ENCODE measurements around the gene RBM4B.
A peak's percentile ranks its signal among the peaks of the same experiment; 100 is the strongest.
"Not testable (repeated sequence)": the region's sequence is repeated elsewhere in the genome, so short reads cannot be mapped to it uniquely, and the experiment has no call there.

Gene RBM4B, protein sequence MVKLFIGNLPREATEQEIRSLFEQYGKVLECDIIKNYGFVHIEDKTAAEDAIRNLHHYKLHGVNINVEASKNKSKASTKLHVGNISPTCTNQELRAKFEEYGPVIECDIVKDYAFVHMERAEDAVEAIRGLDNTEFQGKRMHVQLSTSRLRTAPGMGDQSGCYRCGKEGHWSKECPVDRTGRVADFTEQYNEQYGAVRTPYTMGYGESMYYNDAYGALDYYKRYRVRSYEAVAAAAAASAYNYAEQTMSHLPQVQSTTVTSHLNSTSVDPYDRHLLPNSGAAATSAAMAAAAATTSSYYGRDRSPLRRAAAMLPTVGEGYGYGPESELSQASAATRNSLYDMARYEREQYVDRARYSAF

DNA sequence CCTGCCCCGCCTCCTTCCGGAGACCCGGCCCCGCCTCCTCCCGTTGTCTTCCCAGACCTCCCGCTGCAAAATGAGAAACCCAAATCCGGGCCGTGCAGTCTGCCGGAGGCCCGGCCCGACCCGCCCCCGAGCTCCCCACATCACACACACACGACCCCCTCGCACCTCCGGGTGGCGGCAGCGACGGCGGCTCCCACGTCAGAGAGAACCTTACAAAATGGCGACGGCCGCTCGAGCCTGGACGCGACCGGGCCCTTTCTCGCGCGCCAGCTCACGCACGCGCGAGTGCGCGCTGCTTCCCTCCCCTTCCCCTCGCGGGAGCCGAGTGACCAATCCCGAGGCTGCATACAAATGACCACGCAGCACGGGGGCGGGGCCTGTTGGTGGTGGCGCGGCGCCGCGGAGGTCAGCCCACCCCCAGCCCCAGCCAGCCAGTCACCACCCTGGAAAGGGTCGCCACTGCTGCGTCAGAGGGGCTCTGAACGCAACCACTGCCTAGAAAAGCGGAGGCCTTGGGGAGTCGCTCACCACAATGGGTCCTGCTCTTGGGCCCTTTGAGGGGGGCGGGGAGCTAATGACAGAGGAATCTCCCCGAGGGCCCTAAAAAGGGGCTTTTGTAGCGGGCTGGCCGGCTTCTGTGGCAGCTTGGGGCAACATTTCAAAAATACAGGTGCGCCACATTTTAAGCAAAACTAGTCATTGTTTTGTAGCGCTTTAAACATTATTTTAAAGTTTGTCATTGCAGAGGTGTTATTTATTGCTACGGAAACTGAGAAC is at the start of gene RBM4B:
Gene RBM4B, minus strand, starts transcription at position 289 of the 777 bp plus-strand sequence. CDS start 808 bp downstream, outside the sequence.
- peak; percentile 93 for DNase-seq

DNA sequence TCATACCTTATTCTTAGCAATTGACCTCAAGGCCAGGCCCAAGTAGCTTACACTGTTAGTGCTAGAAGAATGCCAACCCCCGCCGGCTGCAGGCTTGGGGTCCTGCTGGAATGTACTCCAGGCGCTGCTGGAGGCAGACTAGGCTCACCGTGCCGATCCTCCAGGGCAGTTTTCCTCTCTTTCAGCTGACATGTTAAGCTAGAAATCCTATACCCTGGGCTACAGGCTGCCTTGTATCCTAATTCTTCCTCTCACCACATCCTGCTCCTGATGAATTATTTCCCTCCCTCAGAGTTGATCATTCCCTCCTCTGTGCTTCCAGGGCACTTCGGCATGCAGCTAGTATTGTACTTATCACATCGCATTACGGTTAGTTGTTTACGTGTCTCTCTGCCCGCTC is 48.0 kb upstream of the RBM4B start:
- no peak for DNase-seq

DNA sequence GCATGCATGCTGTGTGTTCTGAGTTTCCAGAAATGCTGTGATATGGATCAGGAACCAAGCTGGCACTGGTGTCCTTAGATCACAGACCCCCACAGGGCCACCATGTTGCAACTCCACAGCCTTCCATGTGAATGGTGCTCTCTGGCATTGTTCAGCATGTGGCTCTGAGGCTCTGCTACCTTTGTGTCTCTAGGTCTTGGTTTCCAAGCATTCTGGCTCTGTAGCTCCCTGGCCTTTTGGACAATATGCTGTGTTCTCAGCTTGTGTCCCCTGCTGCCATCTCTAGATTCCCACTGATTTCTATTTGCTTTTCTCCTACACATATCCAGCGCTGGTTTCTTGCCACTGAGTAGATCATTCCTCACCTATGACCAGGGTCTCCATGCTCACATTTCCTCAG is 47.4 kb upstream of the RBM4B start:
- no peak for DNase-seq

DNA sequence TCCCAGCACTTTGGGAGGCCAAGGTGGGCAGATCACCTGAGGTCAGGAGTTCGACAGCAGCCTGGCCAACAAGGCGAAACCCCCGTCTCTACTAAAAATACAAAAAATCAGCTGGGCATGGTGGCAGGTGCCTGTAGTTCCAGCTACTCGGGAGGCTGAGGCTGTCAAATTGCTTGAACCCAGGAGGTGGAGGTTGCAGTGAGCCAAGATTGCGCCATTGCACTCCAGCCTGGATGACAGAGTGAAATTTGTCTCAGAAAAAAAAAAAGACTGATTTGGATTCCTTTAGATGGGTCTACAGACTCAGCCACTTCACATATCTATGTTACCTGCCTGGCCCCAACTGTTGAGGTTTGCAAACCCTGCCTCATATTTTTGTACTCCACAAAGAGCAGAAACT is 46.5 kb upstream of the RBM4B start:
- DNase-seq, result not testable (repeated sequence)

DNA sequence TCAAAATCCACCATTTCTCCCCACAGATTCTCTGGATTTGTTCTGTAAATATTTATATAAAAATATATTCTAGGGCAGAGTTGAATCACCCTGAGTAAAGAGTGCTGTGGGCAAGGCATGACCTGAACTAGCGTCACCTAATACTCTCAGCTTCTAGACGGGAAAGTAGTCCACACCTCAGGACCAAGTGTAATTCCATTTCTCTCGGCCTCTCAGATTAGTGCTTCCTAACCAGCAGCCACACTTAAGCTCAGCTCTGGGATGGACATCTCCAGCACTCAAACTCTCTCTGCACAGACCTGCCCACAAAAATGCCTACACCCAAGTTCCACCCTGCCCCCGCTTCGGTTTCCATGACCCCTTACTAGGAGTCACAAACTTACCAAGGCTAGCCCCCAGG is 46.0 kb upstream of the RBM4B start:
- no peak for DNase-seq

DNA sequence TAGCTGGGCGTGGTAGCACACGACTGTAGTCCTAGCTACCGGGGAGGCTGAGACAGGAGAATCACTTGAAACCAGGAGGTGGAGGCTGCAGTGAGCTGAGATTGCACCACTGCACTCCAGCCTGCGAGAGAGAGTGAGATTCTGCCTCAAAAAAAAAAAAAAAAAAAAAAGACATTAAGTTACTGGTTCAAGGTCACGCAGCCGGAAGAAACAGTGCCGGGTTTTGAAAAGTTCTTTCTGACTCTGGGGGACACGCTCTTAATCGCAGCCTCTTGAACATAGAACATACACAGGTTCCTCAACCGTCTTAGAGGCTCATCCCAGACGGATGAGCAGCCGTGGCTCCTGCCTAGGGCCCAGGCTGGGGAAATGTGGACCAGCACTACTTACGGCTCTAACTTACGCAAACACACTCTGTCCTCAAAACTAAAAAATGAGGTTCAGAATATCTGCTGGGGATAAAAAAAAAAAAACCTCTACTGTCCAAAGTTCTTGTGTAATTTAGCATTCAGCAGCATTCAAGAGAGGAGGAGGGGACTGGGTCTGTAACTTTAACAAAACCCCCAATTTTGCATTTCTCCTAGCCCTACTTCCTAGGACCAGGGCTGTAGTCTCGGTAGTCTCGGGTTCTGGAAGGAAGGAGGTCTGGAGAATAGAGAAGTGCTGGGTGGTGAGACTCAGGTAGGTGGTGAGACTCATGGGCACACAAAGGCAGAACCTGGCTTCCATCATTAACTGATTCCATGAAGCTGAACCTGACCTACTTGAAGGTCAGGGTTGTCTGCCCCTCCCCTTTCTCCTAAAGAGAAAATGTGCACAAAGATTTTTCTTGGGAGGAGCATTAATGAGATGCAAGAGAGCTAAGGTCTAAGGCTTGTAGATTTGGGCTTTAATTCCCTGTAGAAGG is 45.3 kb upstream of the RBM4B start:
- DNase-seq, result no peak

DNA sequence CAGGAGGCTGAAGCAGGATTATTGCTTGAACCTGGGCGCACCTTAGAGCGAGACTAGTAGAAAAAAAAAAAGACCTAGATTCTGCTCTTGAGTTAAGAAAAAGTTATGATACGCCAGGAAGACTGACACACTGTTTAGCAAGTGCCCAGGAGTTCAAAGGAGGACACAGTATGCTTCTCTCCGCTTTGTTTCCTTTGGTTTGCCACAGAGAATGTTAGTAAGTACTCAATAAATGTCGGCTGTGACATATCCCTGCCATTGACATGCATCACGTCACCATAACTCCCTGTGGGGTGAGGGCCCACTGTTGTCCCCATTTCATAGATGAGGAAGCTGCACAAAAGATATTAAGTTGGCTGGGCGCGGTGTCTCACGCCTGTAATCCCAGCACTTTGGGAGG is 44.3 kb upstream of the RBM4B start:
- no peak for DNase-seq

DNA sequence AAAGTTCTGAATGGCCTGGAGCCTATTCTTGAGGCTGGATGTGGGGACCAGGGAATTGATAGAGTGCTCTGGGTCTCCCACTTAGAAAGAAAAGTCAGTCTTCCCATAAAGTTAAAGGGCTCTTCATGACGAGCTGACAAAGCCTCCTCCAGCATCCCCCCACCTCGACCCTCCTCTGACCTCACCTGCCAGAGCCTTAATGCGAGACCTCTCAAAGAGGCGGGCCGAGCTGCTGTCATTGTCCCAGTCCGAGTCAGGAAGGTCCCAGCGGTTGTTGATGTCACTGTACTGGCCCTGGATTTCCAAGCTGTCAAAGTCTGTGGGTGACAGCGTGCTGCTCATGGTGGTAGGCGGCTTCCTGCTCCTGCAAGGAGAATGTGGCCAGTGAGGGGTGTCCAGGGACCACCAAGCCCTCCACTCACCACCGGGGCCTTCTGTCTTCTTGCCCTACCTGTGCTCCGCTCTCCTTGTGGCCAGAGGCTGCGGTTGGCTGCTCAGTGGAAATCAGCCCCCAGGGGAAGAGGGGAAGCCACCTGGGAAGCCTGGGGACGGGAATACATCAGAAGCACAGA is 43.3 kb upstream of the RBM4B start:
- DNase-seq, result no peak

DNA sequence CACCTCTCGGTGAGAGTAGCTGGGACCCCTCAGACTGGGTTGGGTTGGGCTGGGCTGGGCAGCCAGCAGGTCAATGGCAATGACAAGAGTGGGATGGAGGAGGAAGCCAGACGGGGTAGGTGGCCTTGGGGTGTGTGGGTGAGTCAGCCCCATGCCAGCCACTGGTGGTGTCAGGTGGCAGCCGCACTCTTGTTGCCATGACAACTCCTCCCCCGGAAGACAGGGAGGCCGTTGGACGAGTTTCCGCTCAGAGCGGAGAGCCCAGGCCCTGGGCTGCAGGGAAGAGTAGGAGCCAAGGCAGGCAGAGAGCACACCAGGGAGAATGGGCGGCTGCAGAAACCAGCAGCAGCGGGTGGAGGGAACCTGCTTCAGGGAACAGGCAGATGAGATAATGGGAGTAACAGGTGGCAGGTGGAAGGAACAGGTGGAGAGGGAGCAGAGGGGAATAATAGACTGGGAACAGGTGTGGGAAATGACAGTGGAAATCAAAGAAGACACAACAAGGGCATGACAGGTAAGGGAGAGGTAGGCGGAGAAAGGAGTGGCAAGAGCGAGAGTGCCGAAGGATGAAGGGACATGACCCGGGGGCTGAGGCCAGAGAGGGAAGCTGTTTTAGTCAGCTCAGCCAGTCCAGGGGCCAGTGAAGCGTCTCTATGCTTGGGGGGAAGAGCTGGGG is 42.7 kb upstream of the RBM4B start:
- peak; percentile 57 for DNase-seq

DNA sequence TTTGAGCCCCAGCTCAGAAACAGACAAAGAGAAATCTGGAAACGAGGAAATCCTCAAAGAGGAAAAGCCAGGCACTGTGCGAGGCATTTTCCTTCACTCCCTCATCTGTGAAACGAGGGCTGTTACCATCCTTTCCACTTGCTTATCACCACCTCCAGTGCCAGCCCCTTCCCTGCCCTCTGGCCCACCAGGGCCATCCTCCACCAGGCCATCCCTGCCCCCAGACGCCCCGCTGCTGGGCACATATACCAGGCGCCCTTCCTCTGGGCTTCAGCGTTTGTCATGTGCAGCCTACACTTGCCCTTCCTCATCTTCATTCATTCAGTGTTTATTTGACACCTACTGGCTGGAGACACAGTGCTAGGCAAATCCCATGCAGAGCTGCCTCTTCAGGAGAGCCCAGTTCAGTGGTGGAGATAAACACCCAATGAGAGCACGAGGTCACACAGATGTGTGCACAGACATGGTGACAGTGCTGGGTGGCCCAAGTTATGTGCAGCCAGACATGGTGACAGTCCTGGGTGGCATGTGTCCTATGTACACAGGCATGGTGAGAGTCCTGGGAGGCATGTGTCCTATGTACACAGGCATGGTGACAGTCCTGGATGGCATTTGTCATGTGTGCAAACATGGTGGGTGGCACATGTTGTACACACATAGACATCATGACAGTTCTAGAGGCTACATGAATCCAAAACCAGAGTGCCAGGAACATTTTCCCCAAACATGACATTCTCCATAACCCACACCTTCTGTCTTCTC is 41.6 kb upstream of the RBM4B start:
- no peak for DNase-seq

DNA sequence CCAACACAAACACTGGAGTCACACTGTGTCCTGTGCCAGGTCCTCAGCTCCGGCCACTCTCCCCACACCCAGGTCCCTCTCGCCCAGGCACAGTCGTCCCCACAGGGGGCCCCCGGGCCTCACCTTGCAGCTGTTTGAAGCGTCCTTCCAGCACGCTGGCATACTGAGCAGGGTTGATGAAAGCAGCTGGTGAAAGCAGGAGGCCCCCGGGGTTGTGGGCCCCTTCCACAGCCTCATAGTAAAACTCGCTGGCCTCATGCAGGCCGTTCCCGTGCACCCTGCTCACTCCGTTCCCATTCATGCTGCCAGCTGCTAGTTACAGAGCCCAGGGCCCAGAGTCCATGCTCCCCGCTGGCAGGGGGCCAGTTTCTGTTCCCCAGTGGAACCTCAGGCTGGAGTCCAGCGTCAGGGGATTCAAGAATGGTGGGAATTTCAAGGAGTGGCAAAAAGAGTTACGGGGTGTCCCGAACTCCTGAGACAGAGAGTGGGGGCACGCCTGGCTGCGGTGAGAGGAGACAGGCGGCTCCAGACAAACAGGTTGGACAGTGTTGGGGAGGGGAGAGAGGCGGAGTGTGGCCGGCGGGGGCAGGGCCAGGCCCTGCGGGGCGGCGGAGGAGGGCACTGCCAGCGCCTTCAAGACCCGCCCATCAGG is 40.8 kb upstream of the RBM4B start:
- DNase-seq, result no peak

DNA sequence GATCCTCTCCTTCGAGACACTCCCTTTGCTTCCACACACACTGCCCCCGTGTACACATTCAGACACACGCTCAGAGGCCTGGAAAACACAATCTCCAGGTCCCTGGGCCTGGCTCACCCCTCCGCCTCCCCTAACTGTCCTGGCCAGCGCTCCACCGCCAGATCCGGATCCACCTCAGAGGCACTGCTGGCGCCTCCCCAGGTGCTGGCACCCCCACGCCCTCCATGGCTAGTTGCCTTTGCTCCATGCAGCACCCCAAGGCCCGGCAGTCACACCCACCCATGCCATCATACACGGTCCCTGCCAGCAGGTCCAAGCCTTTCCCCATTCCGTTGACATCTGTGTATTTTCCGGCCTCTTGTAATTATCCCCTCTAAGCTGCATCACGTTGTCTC is 40.2 kb upstream of the RBM4B start:
- no peak for DNase-seq

DNA sequence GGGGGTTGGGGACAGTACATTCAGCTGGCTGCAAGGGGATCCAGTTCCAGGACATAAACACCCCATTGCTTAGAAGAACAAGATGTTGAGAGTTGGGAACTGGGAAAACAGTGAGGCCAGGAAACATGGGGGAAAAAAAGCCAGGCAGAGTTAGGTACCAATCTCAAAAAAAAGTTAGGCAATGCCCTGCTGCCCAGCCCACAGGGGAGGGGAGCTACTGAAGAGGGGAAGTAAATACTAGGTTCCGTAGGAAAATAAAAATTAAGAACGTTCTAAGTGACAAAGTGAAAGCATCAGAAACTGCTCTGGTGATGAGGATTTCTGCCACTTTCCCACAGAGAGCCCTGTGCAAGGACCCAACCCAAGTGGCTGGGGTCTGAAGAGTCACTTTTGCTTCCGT is 39.3 kb upstream of the RBM4B start:
- DNase-seq, result no peak

DNA sequence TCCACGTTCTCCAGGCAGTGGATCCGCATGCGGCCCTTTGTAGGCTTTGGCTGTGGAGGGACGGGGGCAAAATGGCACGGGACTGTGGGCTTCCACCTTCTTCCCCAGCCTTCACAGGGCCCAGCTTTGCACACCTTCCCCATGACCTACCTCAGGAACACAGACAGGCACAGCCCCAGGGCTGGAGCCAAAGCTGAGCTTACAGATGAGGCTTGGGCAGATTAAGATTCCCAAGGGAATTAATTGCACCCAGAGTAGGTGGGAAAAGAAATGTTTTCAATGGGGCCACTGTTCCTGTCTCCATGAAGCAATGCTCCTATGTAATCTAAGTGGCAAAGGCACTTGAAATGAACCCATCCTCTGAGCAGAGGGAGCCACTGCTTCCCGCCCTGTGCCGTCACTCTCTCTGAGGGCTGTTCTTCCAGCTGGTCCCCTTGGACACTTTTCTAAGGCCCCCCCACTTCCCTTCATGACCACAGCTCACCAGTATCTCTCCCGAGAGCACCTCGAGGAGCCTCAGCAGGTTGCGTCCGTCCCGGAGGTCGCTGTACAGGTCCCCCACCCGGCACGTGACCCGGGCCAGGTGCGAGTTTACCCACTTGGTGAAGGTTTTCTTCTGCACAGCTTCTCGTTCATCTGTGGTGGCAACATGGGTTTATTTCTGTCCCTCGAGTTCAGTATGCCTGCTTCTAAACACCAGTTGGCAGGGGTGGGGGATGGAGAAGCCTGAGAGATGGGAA is 37.8 kb upstream of the RBM4B start:
- DNase-seq, result no peak

DNA sequence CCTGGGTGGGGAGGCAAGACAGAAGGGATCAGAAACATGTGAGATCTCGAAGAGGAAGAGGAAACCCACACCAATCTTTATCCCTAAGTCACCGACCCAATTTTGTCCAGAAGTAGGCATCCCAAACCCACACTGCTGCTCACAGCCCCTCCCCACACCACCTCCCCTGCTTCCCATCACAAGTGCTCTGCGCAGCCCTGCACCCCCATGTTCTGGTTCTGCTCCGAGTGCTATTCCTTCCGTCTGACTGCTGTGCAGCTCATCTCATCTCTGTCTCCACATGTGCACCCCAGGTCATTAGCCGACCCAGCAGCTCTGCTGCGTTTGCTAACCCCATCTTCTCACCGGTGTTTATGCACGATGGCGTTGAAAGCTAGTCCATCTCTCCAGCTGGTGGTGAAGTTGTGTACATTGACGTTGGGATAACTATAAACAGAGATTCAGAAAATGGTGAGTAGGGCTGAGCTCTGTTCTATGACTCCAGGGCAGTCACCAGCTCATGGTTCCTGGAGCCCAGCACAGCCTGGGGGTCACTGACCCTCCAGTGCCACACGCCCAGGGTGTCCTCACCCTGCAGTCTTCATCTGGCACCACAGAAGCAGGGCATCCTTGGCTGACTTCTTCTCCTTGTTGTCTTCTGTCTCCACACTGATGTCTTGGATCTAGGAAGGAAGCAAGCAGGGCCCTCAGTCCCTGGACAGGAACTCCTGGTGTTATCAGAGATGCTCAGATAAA is 36.2 kb upstream of the RBM4B start:
- DNase-seq, result no peak

DNA sequence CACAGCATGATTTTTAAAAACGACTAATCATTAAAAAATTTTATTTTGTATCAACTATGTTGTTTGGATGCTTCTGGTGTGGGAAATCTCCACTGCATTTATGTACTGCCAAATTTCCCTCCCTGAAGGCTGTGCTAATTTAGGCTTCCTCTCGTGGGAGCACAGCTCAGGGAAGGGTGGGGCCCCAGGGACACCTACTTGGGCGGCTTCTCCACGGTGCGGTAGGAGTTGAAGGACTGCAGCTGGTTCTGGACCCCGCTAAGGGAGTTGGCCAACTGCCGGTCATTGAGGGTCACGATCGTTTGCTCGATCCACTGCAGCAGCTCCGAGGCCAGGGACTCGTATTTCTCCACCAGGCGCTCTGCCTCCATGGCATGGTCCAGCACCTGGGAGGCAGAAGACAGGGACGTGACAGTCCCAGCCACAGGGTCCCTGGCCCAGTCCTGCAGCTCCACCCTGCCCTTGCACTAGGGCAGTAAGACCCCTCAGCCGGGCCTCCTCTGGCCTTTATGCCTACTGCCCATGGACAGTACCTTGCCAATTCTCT is 32.8 kb upstream of the RBM4B start:
- no peak for DNase-seq

DNA sequence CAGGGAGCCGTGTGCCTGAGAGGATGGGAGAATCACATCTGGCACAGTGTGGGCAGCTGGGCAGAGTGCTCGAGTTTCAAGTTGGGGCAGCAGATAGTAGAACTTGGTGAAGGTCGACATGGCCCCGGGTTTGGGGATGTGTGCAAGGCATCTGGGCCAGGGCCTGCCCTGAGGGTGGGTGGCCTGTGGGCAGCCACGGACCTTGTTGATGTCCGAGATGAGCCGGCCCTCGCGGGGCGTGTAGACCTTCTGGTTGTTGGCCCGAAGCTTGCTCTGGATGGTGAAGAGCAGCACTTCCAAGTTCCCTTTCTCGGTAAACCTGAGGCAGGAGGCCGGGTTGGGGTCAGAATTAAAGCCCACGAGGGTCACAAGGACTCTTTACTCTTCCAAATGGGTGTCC is 31.0 kb upstream of the RBM4B start:
- DNase-seq, result no peak

DNA sequence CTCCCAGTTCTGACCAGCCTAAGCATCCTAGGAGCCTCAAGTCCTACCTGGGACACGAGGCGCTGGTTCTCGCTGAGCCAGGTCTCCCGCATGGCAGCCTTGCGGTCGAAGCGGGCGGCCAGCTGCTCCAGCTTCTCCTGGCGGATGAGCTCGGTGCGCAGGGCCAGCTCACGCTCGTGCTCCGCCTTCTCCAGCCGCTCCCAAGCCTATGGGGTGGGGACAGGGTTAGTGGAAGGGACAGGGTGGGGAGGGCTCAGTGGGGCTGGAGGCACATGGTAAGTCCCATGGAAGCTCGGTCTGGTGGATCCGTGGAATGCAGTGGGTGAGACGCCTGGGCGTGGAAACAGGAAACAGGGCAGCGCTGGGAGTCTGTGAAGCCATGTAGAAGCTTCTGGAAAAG is 30.4 kb upstream of the RBM4B start:
- DNase-seq, result no peak

DNA sequence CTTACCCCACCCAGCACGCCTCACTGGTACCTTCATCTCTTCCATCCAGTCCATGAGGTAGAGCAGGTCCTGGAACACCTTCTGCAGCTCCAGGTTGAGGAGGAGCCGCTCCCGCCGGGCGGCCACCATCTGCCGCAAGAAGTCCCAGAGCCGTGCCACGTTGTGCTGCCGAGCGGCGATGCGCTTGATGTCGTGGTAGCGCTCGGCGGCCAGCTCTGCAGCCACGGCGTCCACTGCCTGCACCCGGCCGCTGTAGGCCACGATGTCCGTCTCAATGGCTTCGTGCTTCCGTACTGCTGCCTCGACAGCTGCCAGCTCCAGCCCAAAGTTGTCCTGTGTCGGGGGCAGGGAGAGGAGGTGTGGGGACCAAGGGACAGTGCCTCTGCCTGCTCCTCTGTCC is 29.8 kb upstream of the RBM4B start:
- DNase-seq, result no peak
